H1 (cell line): ENCODE results near the gene PRKAG3. TPM values are rescaled to one million over a fixed set of nuclear protein-coding genes. Genes with fewer than 3 reads are reported as not detected.

Source experiments
- CTCF ChIA-PET: fragments of 300-600 bp; sonication (Branson Sonifier 250); formaldehyde crosslinking; loops from one replicate; lab custom pipeline; 2021; ENCODE audit not compliant: partially characterized antibody; lab: Charles Lee
- POLR2A ChIA-PET: fragments of 300-600 bp; sonication (Branson Sonifier 250); formaldehyde crosslinking; loops from one replicate; lab custom pipeline; 2021; ENCODE audit warnings: inconsistent platforms; ENCODE audit not compliant: partially characterized antibody; lab: Charles Lee
- DNase-seq, 2 experiments: peaks; one replicate each; pipeline versions ENCODE4 v3.0.0 to v3.0.0-alpha.2; 2010 to 2022; ENCODE audit warnings: low spot score in 2 of 2, low read depth in 1 of 2, mixed read lengths in 1 of 2
- FAIRE-seq: peaks from 2 replicates; lab custom pipeline; 2011; peaks lifted over from hg19 to GRCh38; lab: Jason Lieb, UNC
- H2AFZ ChIP-seq: 2 replicates; pipeline ENCODE4 v1.8.1; 2012; ENCODE audit warnings: low read length, inconsistent platforms
- H2AK5ac ChIP-seq: 2 replicates; pipeline ENCODE4 v1.6.1; 2013; ENCODE audit warnings: low read depth, low read length
- H2BK120ac ChIP-seq: replicated peaks from 2 replicates; pipeline ENCODE3; 2013; ENCODE audit warnings: low read depth, low read length, inconsistent platforms
- H2BK12ac ChIP-seq: 2 replicates; pipeline ENCODE4 v1.6.1; 2013; ENCODE audit warnings: low read depth, low read length
- H2BK15ac ChIP-seq: 2 replicates; pipeline ENCODE4 v1.6.1; 2013; ENCODE audit warnings: low read length
- H2BK20ac ChIP-seq: 2 replicates; pipeline ENCODE4 v1.6.1; 2013; ENCODE audit warnings: low read length
- H2BK5ac ChIP-seq: 2 replicates; pipeline ENCODE4 v1.6.1; 2013; ENCODE audit warnings: low read depth, low read length
- H3K14ac ChIP-seq: 2 replicates; pipeline ENCODE4 v1.6.1; 2013; ENCODE audit warnings: inconsistent platforms; ENCODE audit not compliant: insufficient read length
- H3K18ac ChIP-seq: 2 replicates; pipeline ENCODE4 v1.6.1; 2013; ENCODE audit warnings: low read length; ENCODE audit errors: extremely low read depth
- H3K23ac ChIP-seq: 2 replicates; pipeline ENCODE4 v1.6.1; 2013; ENCODE audit warnings: inconsistent platforms; ENCODE audit not compliant: insufficient read length
- H3K23me2 ChIP-seq: 2 replicates; pipeline ENCODE4 v1.6.1; 2013; ENCODE audit warnings: low read depth, low read length
- H3K27ac ChIP-seq: 2 replicates; pipeline ENCODE4 v1.6.1; 2011; ENCODE audit warnings: low read depth, low read length, inconsistent platforms
- H3K27me3 ChIP-seq, 4 experiments: replicated peaks in 1 of 4; 1 replicate in 1 of 4; 2 replicates in 3 of 4; pipeline versions ENCODE4 v1.6.1 to v1.8.1; 2011 to 2013; ENCODE audit warnings: low read length in 3 of 4, mild to moderate bottlenecking in 3 of 4, inconsistent platforms in 2 of 4, mixed read lengths in 2 of 4, moderate library complexity in 1 of 4; ENCODE audit not compliant: control insufficient read depth in 3 of 4, insufficient read depth in 3 of 4; ENCODE audit errors: extremely low read depth in 1 of 4
- H3K36me3 ChIP-seq, 4 experiments: 2 replicates each; pipeline versions ENCODE4 v1.6.1 to v1.8.1; 2011 to 2013; ENCODE audit warnings: mild to moderate bottlenecking in 4 of 4, low read length in 3 of 4, moderate library complexity in 2 of 4, control low read depth in 1 of 4, inconsistent platforms in 1 of 4; ENCODE audit not compliant: insufficient read depth in 4 of 4, control insufficient read depth in 2 of 4
- H3K4ac ChIP-seq: replicated peaks from 2 replicates; pipeline ENCODE3; 2013; ENCODE audit warnings: low read length, low read depth, mixed read lengths, inconsistent platforms; ENCODE audit not compliant: insufficient read length
- H3K4me1 ChIP-seq, 4 experiments: replicated peaks in 1 of 4; 1 replicate in 1 of 4; 2 replicates in 3 of 4; pipeline versions ENCODE4 v1.6.1 to v1.8.1; 2011 to 2013; ENCODE audit warnings: low read length in 3 of 4, inconsistent platforms in 2 of 4, mixed read lengths in 1 of 4; ENCODE audit not compliant: insufficient read depth in 4 of 4, control insufficient read depth in 3 of 4
- H3K4me2 ChIP-seq, 2 experiments: 2 replicates each; pipeline versions ENCODE4 v1.6.1 to v1.8.1; 2011 to 2013; ENCODE audit warnings: low read depth in 2 of 2, low read length in 2 of 2, control low read depth in 1 of 2, inconsistent platforms in 1 of 2, mild to moderate bottlenecking in 1 of 2; ENCODE audit not compliant: insufficient read depth in 1 of 2
- H3K4me3 ChIP-seq, 4 experiments: fragments of 200-600, 300-600 bp in 1 of 4; sonication (generic), shearing (Covaris generic), sonication (Bioruptor Twin) in 1 of 4; 2 replicates each; pipeline versions ENCODE4 v1.5.1 to v1.8.1; 2011 to 2016; ENCODE audit warnings: low read length in 4 of 4, low read depth in 3 of 4, control low read depth in 2 of 4, inconsistent platforms in 2 of 4, mild to moderate bottlenecking in 2 of 4, mixed read lengths in 1 of 4, moderate library complexity in 1 of 4; ENCODE audit not compliant: insufficient read depth in 2 of 4; ENCODE audit errors: extremely low read depth in 1 of 4
- H3K56ac ChIP-seq: replicated peaks from 2 replicates; pipeline ENCODE3; 2013; ENCODE audit warnings: low read depth, mild to moderate bottlenecking, mixed read lengths, low read length, inconsistent platforms; ENCODE audit not compliant: insufficient read length
- H3K79me1 ChIP-seq: 2 replicates; pipeline ENCODE4 v1.6.1; 2013; ENCODE audit warnings: low read depth, low read length, control low read depth
- H3K79me2 ChIP-seq, 2 experiments: 2 replicates each; pipeline versions ENCODE4 v1.6.1 to v1.8.1; 2012 to 2013; ENCODE audit warnings: low read length in 2 of 2, mild to moderate bottlenecking in 2 of 2, inconsistent platforms in 1 of 2; ENCODE audit not compliant: insufficient read depth in 2 of 2, control insufficient read depth in 1 of 2
- H3K9ac ChIP-seq, 4 experiments: replicated peaks in 1 of 4; 1 replicate in 1 of 4; 2 replicates in 3 of 4; pipeline versions ENCODE4 v1.6.1 to v1.8.1; 2011 to 2013; ENCODE audit warnings: low read depth in 3 of 4, low read length in 3 of 4, control low read depth in 2 of 4, mild to moderate bottlenecking in 2 of 4, moderate library complexity in 2 of 4, inconsistent platforms in 1 of 4; ENCODE audit errors: extremely low read depth in 1 of 4
- H3K9me3 ChIP-seq, 2 experiments: 2 replicates each; pipeline versions ENCODE4 v1.6.1 to v1.8.1; 2012 to 2013; ENCODE audit warnings: mild to moderate bottlenecking in 2 of 2, moderate library complexity in 2 of 2, control low read depth in 1 of 2, inconsistent platforms in 1 of 2, low read depth in 1 of 2, low read length in 1 of 2, mixed read lengths in 1 of 2; ENCODE audit not compliant: insufficient read depth in 2 of 2
- H4K20me1 ChIP-seq, 2 experiments: replicated peaks in 1 of 2; 2 replicates each; pipeline versions ENCODE3 to v1.8.1; 2011 to 2013; ENCODE audit warnings: inconsistent platforms in 2 of 2, low read length in 2 of 2, mild to moderate bottlenecking in 1 of 2; ENCODE audit not compliant: insufficient read depth in 2 of 2, control insufficient read depth in 1 of 2
- H4K5ac ChIP-seq: 2 replicates; pipeline ENCODE4 v1.6.1; 2013; ENCODE audit warnings: low read length, low read depth, mixed read lengths, inconsistent platforms; ENCODE audit not compliant: insufficient read length
- H4K8ac ChIP-seq: 2 replicates; pipeline ENCODE4 v1.8.0; 2013; ENCODE audit warnings: mild to moderate bottlenecking, moderate library complexity, low read length, inconsistent platforms; ENCODE audit not compliant: insufficient read depth; ENCODE audit errors: extremely low read depth
- H4K91ac ChIP-seq: replicated peaks from 2 replicates; pipeline ENCODE3; 2013; ENCODE audit warnings: low read length, mixed read lengths, inconsistent platforms; ENCODE audit not compliant: insufficient read length
- MAFK ChIP-seq: IDR thresholded peaks from 2 replicates; pipeline ENCODE4 v1.6.1; 2012; ENCODE audit warnings: low read depth, mild to moderate bottlenecking, improper control_type of control experiment, low read length
- WGBS, 2 experiments: shearing (Covaris generic) in 1 of 2; methylation state at CpG; one replicate each; pipeline versions ENCODE4 v1.1.6 to v1.1.7; 2013 to 2015; ENCODE audit warnings: low lambda C conversion rate in 2 of 2, mixed read lengths in 2 of 2, inconsistent platforms in 1 of 2, low coverage in 1 of 2, missing lambda C conversion rate in 1 of 2; ENCODE audit not compliant: insufficient replicate concordance in 2 of 2, insufficient coverage in 1 of 2, insufficient read length in 1 of 2; ENCODE audit errors: extremely low coverage in 1 of 2, missing lambda C conversion rate in 1 of 2; 5-methylcytosine and 5-hydroxymethylcytosine counted together
- polyA plus RNA-seq, 7 experiments: library from polyadenylated mRNA; depleted of rRNA in 3 of 7; stranded (reverse) in 5 of 7; unstranded in 2 of 7; fragments of >200 nt in 5 of 7; fragments of 200-250 nt in 2 of 7; gene quantifications; 1 replicate in 5 of 7; 2 replicates in 1 of 7; 4 replicates in 1 of 7; pipeline versions ENCODE4 v1.2.1 to v1.2.3, GENCODE V29; 2011 to 2013; ENCODE audit warnings: missing spikeins in 2 of 7, mixed read lengths in 2 of 7
- total RNA-seq: library from RNA; stranded (reverse); fragmentation: NEBNext Ultra II Directional; extraction: Animal tissue kit (Norgen Biotek cat#: 25700); gene quantifications from 2 replicates; pipeline ENCODE4 v1.2.1, GENCODE V29; 2021

Gene PRKAG3
- total and polyA plus RNA-seq, 2 of the 8 experiments (the other 6 are each of a cell fraction or from before 2014, with no cell fraction given), result not detected

DNA sequence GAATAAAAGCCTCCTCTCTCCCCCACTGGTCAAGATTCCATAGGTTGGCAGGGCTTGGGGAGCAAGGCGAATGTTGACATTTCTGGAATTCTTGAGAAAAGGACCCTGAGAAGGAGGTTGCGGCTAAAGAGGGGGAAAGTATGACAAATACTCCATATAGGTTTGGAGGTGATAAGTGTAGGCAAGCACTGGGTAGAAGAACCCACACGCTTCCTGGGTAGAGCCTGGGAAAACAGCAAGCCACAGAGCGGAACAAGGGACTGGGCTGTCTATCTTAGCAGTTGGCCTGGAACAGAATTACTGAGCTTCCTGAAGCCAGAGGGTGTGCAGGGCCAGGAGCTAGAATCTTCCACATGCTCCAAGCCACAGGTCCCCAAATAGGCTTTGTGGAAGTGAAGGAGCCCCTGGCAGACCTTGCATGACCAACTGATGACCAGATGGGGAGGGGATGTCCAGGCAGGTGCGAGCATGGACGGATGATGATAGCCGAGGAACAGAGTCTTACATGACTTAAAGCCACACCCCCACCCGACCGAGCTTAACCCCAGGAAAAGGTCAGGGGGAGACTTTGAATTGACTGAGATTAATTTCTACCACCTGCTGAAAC lies 9.9 kb downstream of the PRKAG3 start:
- WGBS, 2 experiments, result 88% methylated on average over 9 of the region's 9 CpGs; no CpG with 5 or more reads in 1 of the 2 experiments
- Histone ChIP-seq H3K4me2 (no peak overlapping the region), H2BK5ac (no peak overlapping the region), H2BK15ac (no peak overlapping the region), H4K91ac (no peak overlapping the region), H4K5ac (no peak overlapping the region), H3K79me2 (no peaks in the 10 kb centered on the region), H3K4ac (no peak overlapping the region), H2AFZ (no peak overlapping the region), H2BK120ac (no peak overlapping the region), H3K14ac (no peak overlapping the region), H2BK12ac (no peak overlapping the region), H3K23ac (no peak overlapping the region), H3K36me3 (no peaks in the 10 kb centered on the region), H2AK5ac (no peak overlapping the region), H4K8ac (no peak overlapping the region), H2BK20ac (no peak overlapping the region), H3K9ac (no peak overlapping the region), H3K79me1 (no peaks in the 10 kb centered on the region; the same call in 1 of the 2 replicates), H4K20me1 (no peaks in the 10 kb centered on the region), H3K23me2 (no peaks in the 10 kb centered on the region), H3K9me3 (no peaks in the 10 kb centered on the region), H3K18ac (no peak overlapping the region), H3K56ac (no peak overlapping the region), H3K4me1 (no peaks in the 10 kb centered on the region; a peak in 1 of 7 replicates), H3K27ac (no peak overlapping the region), H3K4me3 (no peak overlapping the region), H3K27me3 (no peaks in the 10 kb centered on the region)
- TF ChIP-seq MAFK, result no peak
- FAIRE-seq (no peak), DNase-seq (no peak)
- ChIA-PET CTCF (interaction anchor here (1.5 to 1.9 kb wide), 2 partner anchors 12 to 17 kb away, joined by 5 to 7 read pairs; no protein-coding TSS in a partner anchor), POLR2A (interaction anchor here (1.5 to 2.1 kb wide), 3 partner anchors 16 to 111 kb away, joined by 3 to 5 read pairs (median 5); partner anchors contain the start of genes CYP27A1 and TTLL4)
